ENCODE measurements around the gene ULK4.

Gene ULK4

GRCh38 chr3:41526995-41527573 is 434.8 kb downstream of the ULK4 start:
- Histone ChIP-seq H3K27me3 (ENCODE audit: control insufficient read depth, insufficient read depth, low read length) (no peaks in the 10 kb centered on the region), H3K4me1 (ENCODE audit: control insufficient read depth, insufficient read depth, low read length) (no peaks in the 10 kb centered on the region), H3K9ac (ENCODE audit: low read depth, low read length) (no peak overlapping the region), H3K4me3 (ENCODE audit: low read length) (no peak overlapping the region), H3K4me2 (ENCODE audit: low read length) (no peak overlapping the region), H3K36me3 (ENCODE audit: insufficient read depth, low read length) (no peaks in the 10 kb centered on the region), H3K9me3 (replicated peaks; ENCODE audit: low read length) (no peaks in the 10 kb centered on the region)

- H3K9me3 ChIP-seq (replicated peaks; ENCODE audit: low read length), result no peaks in the 10 kb centered on the region
- H3K36me3 ChIP-seq (ENCODE audit: insufficient read depth, low read length), result no peaks in the 10 kb centered on the region
- no peak overlapping the region for H3K4me3 ChIP-seq (ENCODE audit: low read length)
- no peak overlapping the region for H3K9ac ChIP-seq (ENCODE audit: low read depth, low read length)
- H3K4me2 ChIP-seq (ENCODE audit: low read length), result no peak overlapping the region
- H3K27me3 ChIP-seq (ENCODE audit: control insufficient read depth, insufficient read depth, low read length), result no peaks in the 10 kb centered on the region
- no peaks in the 10 kb centered on the region for H3K4me1 ChIP-seq (ENCODE audit: control insufficient read depth, insufficient read depth, low read length)
These were observed 436.4 kb downstream of the ULK4 start for GRCh38 chr3:41525303-41526064.

- Histone ChIP-seq H3K9me3 (replicated peaks; ENCODE audit: low read length) (no peaks in the 10 kb centered on the region), H3K4me3 (ENCODE audit: low read length) (no peak overlapping the region), H3K4me1 (ENCODE audit: control insufficient read depth, insufficient read depth, low read length) (no peaks in the 10 kb centered on the region), H3K4me2 (ENCODE audit: low read length) (no peak overlapping the region), H3K27me3 (ENCODE audit: control insufficient read depth, insufficient read depth, low read length) (no peaks in the 10 kb centered on the region), H3K36me3 (ENCODE audit: insufficient read depth, low read length) (no peaks in the 10 kb centered on the region), H3K9ac (ENCODE audit: low read depth, low read length) (no peak overlapping the region)
These were observed 438.0 kb downstream of the ULK4 start for GRCh38 chr3:41523897-41524296.

- Histone ChIP-seq H3K4me1 (ENCODE audit: control insufficient read depth, insufficient read depth, low read length) (no peaks in the 10 kb centered on the region), H3K9ac (ENCODE audit: low read depth, low read length) (no peak overlapping the region), H3K36me3 (ENCODE audit: insufficient read depth, low read length) (no peaks in the 10 kb centered on the region), H3K27me3 (ENCODE audit: control insufficient read depth, insufficient read depth, low read length) (no peaks in the 10 kb centered on the region), H3K9me3 (replicated peaks; ENCODE audit: low read length) (no peaks in the 10 kb centered on the region), H3K4me2 (ENCODE audit: low read length) (no peak overlapping the region), H3K4me3 (ENCODE audit: low read length) (no peak overlapping the region)
These were observed 439.3 kb downstream of the ULK4 start for GRCh38 chr3:41522612-41523011.

- no peaks in the 10 kb centered on the region for H3K36me3 ChIP-seq (ENCODE audit: insufficient read depth, low read length)
These were observed 440.8 kb downstream of the ULK4 start for GRCh38 chr3:41521010-41521655.

GRCh38 chr3:41519746-41520145 is 442.2 kb downstream of the ULK4 start:
- Histone ChIP-seq H3K9ac (ENCODE audit: low read depth, low read length) (no peak overlapping the region), H3K27me3 (ENCODE audit: control insufficient read depth, insufficient read depth, low read length) (no peaks in the 10 kb centered on the region), H3K4me3 (ENCODE audit: low read length) (no peak overlapping the region), H3K9me3 (replicated peaks; ENCODE audit: low read length) (no peaks in the 10 kb centered on the region), H3K4me1 (ENCODE audit: control insufficient read depth, insufficient read depth, low read length) (no peaks in the 10 kb centered on the region), H3K4me2 (ENCODE audit: low read length) (no peak overlapping the region), H3K36me3 (ENCODE audit: insufficient read depth, low read length) (no peaks in the 10 kb centered on the region)

More at GRCh38 chr3:41521010-41521655, 440.8 kb downstream of the ULK4 start:
- H3K4me3 ChIP-seq (ENCODE audit: low read length), result no peak overlapping the region
- no peaks in the 10 kb centered on the region for H3K27me3 ChIP-seq (ENCODE audit: control insufficient read depth, insufficient read depth, low read length)
- no peaks in the 10 kb centered on the region for H3K9me3 ChIP-seq (replicated peaks; ENCODE audit: low read length)
- no peak overlapping the region for H3K9ac ChIP-seq (ENCODE audit: low read depth, low read length)
- no peaks in the 10 kb centered on the region for H3K4me1 ChIP-seq (ENCODE audit: control insufficient read depth, insufficient read depth, low read length)
- no peak overlapping the region for H3K4me2 ChIP-seq (ENCODE audit: low read length)

- no peak overlapping the region for H3K9ac ChIP-seq (ENCODE audit: low read depth, low read length)
These were observed 443.3 kb downstream of the ULK4 start for GRCh38 chr3:41518626-41519025.

GRCh38 chr3:41508063-41508696 is 453.7 kb downstream of the ULK4 start:
- no peaks in the 10 kb centered on the region for H3K27me3 ChIP-seq (ENCODE audit: control insufficient read depth, insufficient read depth, low read length)
- peak overlapping the region; percentile 27 for H3K9ac ChIP-seq (ENCODE audit: low read depth, low read length)
- H3K4me2 ChIP-seq (ENCODE audit: low read length), result no peak overlapping the region

More at GRCh38 chr3:41518626-41519025, 443.3 kb downstream of the ULK4 start:
- H3K4me2 ChIP-seq (ENCODE audit: low read length), result no peak overlapping the region
- H3K4me3 ChIP-seq (ENCODE audit: low read length), result no peak overlapping the region
- H3K27me3 ChIP-seq (ENCODE audit: control insufficient read depth, insufficient read depth, low read length), result no peaks in the 10 kb centered on the region
- no peaks in the 10 kb centered on the region for H3K36me3 ChIP-seq (ENCODE audit: insufficient read depth, low read length)
- no peaks in the 10 kb centered on the region for H3K9me3 ChIP-seq (replicated peaks; ENCODE audit: low read length)
- no peaks in the 10 kb centered on the region for H3K4me1 ChIP-seq (ENCODE audit: control insufficient read depth, insufficient read depth, low read length)

GRCh38 chr3:41507336-41508062 is 454.4 kb downstream of the ULK4 start:
- Histone ChIP-seq H3K4me3 (ENCODE audit: low read length) (no peak overlapping the region), H3K4me2 (ENCODE audit: low read length) (no peak overlapping the region), H3K36me3 (ENCODE audit: insufficient read depth, low read length) (no peaks in the 10 kb centered on the region), H3K9ac (ENCODE audit: low read depth, low read length) (peak overlapping the region; percentile 27), H3K9me3 (replicated peaks; ENCODE audit: low read length) (no peaks in the 10 kb centered on the region), H3K27me3 (ENCODE audit: control insufficient read depth, insufficient read depth, low read length) (no peaks in the 10 kb centered on the region), H3K4me1 (ENCODE audit: control insufficient read depth, insufficient read depth, low read length) (peaks cover 12% of the 10 kb centered on the region)

More at GRCh38 chr3:41508063-41508696, 453.7 kb downstream of the ULK4 start:
- Histone ChIP-seq H3K36me3 (ENCODE audit: insufficient read depth, low read length) (no peaks in the 10 kb centered on the region), H3K4me3 (ENCODE audit: low read length) (no peak overlapping the region), H3K9me3 (replicated peaks; ENCODE audit: low read length) (no peaks in the 10 kb centered on the region), H3K4me1 (ENCODE audit: control insufficient read depth, insufficient read depth, low read length) (peaks cover 12% of the 10 kb centered on the region)

GRCh38 chr3:41503998-41504623 is 457.8 kb downstream of the ULK4 start:
- no peaks in the 10 kb centered on the region for H3K9me3 ChIP-seq (replicated peaks; ENCODE audit: low read length)
- H3K4me3 ChIP-seq (ENCODE audit: low read length), result no peak overlapping the region
- H3K9ac ChIP-seq (ENCODE audit: low read depth, low read length), result no peak overlapping the region
- H3K27me3 ChIP-seq (ENCODE audit: control insufficient read depth, insufficient read depth, low read length), result no peaks in the 10 kb centered on the region
- H3K36me3 ChIP-seq (ENCODE audit: insufficient read depth, low read length), result no peaks in the 10 kb centered on the region
- no peak overlapping the region for H3K4me2 ChIP-seq (ENCODE audit: low read length)
- H3K4me1 ChIP-seq (ENCODE audit: control insufficient read depth, insufficient read depth, low read length), result peaks cover 12% of the 10 kb centered on the region
